H1 (cell line): ENCODE results near the gene LRTM1. TPM values are rescaled to one million over a fixed set of nuclear protein-coding genes. Genes with fewer than 3 reads are reported as not detected.

ENCODE experiments used
- CTCF ChIA-PET: fragments of 300-600 bp; sonication (Branson Sonifier 250); formaldehyde crosslinking; loops from one replicate; lab custom pipeline; 2021; ENCODE audit not compliant: partially characterized antibody; lab: Charles Lee
- POLR2A ChIA-PET: fragments of 300-600 bp; sonication (Branson Sonifier 250); formaldehyde crosslinking; loops from one replicate; lab custom pipeline; 2021; ENCODE audit warnings: inconsistent platforms; ENCODE audit not compliant: partially characterized antibody; lab: Charles Lee
- DNase-seq, 2 experiments: peaks; one replicate each; pipeline versions ENCODE4 v3.0.0 to v3.0.0-alpha.2; 2010 to 2022; ENCODE audit warnings: low spot score in 2 of 2, low read depth in 1 of 2, mixed read lengths in 1 of 2
- FAIRE-seq: peaks from 2 replicates; lab custom pipeline; 2011; peaks lifted over from hg19 to GRCh38; lab: Jason Lieb, UNC
- H2AFZ ChIP-seq: 2 replicates; pipeline ENCODE4 v1.8.1; 2012; ENCODE audit warnings: low read length, inconsistent platforms
- H2AK5ac ChIP-seq: 2 replicates; pipeline ENCODE4 v1.6.1; 2013; ENCODE audit warnings: low read depth, low read length
- H2BK120ac ChIP-seq: replicated peaks from 2 replicates; pipeline ENCODE3; 2013; ENCODE audit warnings: low read depth, low read length, inconsistent platforms
- H2BK12ac ChIP-seq: 2 replicates; pipeline ENCODE4 v1.6.1; 2013; ENCODE audit warnings: low read depth, low read length
- H2BK15ac ChIP-seq: 2 replicates; pipeline ENCODE4 v1.6.1; 2013; ENCODE audit warnings: low read length
- H2BK20ac ChIP-seq: 2 replicates; pipeline ENCODE4 v1.6.1; 2013; ENCODE audit warnings: low read length
- H2BK5ac ChIP-seq: 2 replicates; pipeline ENCODE4 v1.6.1; 2013; ENCODE audit warnings: low read depth, low read length
- H3K14ac ChIP-seq: 2 replicates; pipeline ENCODE4 v1.6.1; 2013; ENCODE audit warnings: inconsistent platforms; ENCODE audit not compliant: insufficient read length
- H3K18ac ChIP-seq: 2 replicates; pipeline ENCODE4 v1.6.1; 2013; ENCODE audit warnings: low read length; ENCODE audit errors: extremely low read depth
- H3K23ac ChIP-seq: 2 replicates; pipeline ENCODE4 v1.6.1; 2013; ENCODE audit warnings: inconsistent platforms; ENCODE audit not compliant: insufficient read length
- H3K23me2 ChIP-seq: 2 replicates; pipeline ENCODE4 v1.6.1; 2013; ENCODE audit warnings: low read depth, low read length
- H3K27ac ChIP-seq: 2 replicates; pipeline ENCODE4 v1.6.1; 2011; ENCODE audit warnings: low read depth, low read length, inconsistent platforms
- H3K27me3 ChIP-seq, 4 experiments: replicated peaks in 1 of 4; 1 replicate in 1 of 4; 2 replicates in 3 of 4; pipeline versions ENCODE4 v1.6.1 to v1.8.1; 2011 to 2013; ENCODE audit warnings: low read length in 3 of 4, mild to moderate bottlenecking in 3 of 4, inconsistent platforms in 2 of 4, mixed read lengths in 2 of 4, moderate library complexity in 1 of 4; ENCODE audit not compliant: control insufficient read depth in 3 of 4, insufficient read depth in 3 of 4; ENCODE audit errors: extremely low read depth in 1 of 4
- H3K36me3 ChIP-seq, 4 experiments: 2 replicates each; pipeline versions ENCODE4 v1.6.1 to v1.8.1; 2011 to 2013; ENCODE audit warnings: mild to moderate bottlenecking in 4 of 4, low read length in 3 of 4, moderate library complexity in 2 of 4, control low read depth in 1 of 4, inconsistent platforms in 1 of 4; ENCODE audit not compliant: insufficient read depth in 4 of 4, control insufficient read depth in 2 of 4
- H3K4ac ChIP-seq: replicated peaks from 2 replicates; pipeline ENCODE3; 2013; ENCODE audit warnings: low read length, low read depth, mixed read lengths, inconsistent platforms; ENCODE audit not compliant: insufficient read length
- H3K4me1 ChIP-seq, 4 experiments: replicated peaks in 1 of 4; 1 replicate in 1 of 4; 2 replicates in 3 of 4; pipeline versions ENCODE4 v1.6.1 to v1.8.1; 2011 to 2013; ENCODE audit warnings: low read length in 3 of 4, inconsistent platforms in 2 of 4, mixed read lengths in 1 of 4; ENCODE audit not compliant: insufficient read depth in 4 of 4, control insufficient read depth in 3 of 4
- H3K4me2 ChIP-seq, 2 experiments: 2 replicates each; pipeline versions ENCODE4 v1.6.1 to v1.8.1; 2011 to 2013; ENCODE audit warnings: low read depth in 2 of 2, low read length in 2 of 2, control low read depth in 1 of 2, inconsistent platforms in 1 of 2, mild to moderate bottlenecking in 1 of 2; ENCODE audit not compliant: insufficient read depth in 1 of 2
- H3K4me3 ChIP-seq, 4 experiments: fragments of 200-600, 300-600 bp in 1 of 4; sonication (generic), shearing (Covaris generic), sonication (Bioruptor Twin) in 1 of 4; 2 replicates each; pipeline versions ENCODE4 v1.5.1 to v1.8.1; 2011 to 2016; ENCODE audit warnings: low read length in 4 of 4, low read depth in 3 of 4, control low read depth in 2 of 4, inconsistent platforms in 2 of 4, mild to moderate bottlenecking in 2 of 4, mixed read lengths in 1 of 4, moderate library complexity in 1 of 4; ENCODE audit not compliant: insufficient read depth in 2 of 4; ENCODE audit errors: extremely low read depth in 1 of 4
- H3K56ac ChIP-seq: replicated peaks from 2 replicates; pipeline ENCODE3; 2013; ENCODE audit warnings: low read depth, mild to moderate bottlenecking, mixed read lengths, low read length, inconsistent platforms; ENCODE audit not compliant: insufficient read length
- H3K79me1 ChIP-seq: 2 replicates; pipeline ENCODE4 v1.6.1; 2013; ENCODE audit warnings: low read depth, low read length, control low read depth
- H3K79me2 ChIP-seq, 2 experiments: 2 replicates each; pipeline versions ENCODE4 v1.6.1 to v1.8.1; 2012 to 2013; ENCODE audit warnings: low read length in 2 of 2, mild to moderate bottlenecking in 2 of 2, inconsistent platforms in 1 of 2; ENCODE audit not compliant: insufficient read depth in 2 of 2, control insufficient read depth in 1 of 2
- H3K9ac ChIP-seq, 4 experiments: replicated peaks in 1 of 4; 1 replicate in 1 of 4; 2 replicates in 3 of 4; pipeline versions ENCODE4 v1.6.1 to v1.8.1; 2011 to 2013; ENCODE audit warnings: low read depth in 3 of 4, low read length in 3 of 4, control low read depth in 2 of 4, mild to moderate bottlenecking in 2 of 4, moderate library complexity in 2 of 4, inconsistent platforms in 1 of 4; ENCODE audit errors: extremely low read depth in 1 of 4
- H3K9me3 ChIP-seq, 2 experiments: 2 replicates each; pipeline versions ENCODE4 v1.6.1 to v1.8.1; 2012 to 2013; ENCODE audit warnings: mild to moderate bottlenecking in 2 of 2, moderate library complexity in 2 of 2, control low read depth in 1 of 2, inconsistent platforms in 1 of 2, low read depth in 1 of 2, low read length in 1 of 2, mixed read lengths in 1 of 2; ENCODE audit not compliant: insufficient read depth in 2 of 2
- H4K20me1 ChIP-seq, 2 experiments: replicated peaks in 1 of 2; 2 replicates each; pipeline versions ENCODE3 to v1.8.1; 2011 to 2013; ENCODE audit warnings: inconsistent platforms in 2 of 2, low read length in 2 of 2, mild to moderate bottlenecking in 1 of 2; ENCODE audit not compliant: insufficient read depth in 2 of 2, control insufficient read depth in 1 of 2
- H4K5ac ChIP-seq: 2 replicates; pipeline ENCODE4 v1.6.1; 2013; ENCODE audit warnings: low read length, low read depth, mixed read lengths, inconsistent platforms; ENCODE audit not compliant: insufficient read length
- H4K8ac ChIP-seq: 2 replicates; pipeline ENCODE4 v1.8.0; 2013; ENCODE audit warnings: mild to moderate bottlenecking, moderate library complexity, low read length, inconsistent platforms; ENCODE audit not compliant: insufficient read depth; ENCODE audit errors: extremely low read depth
- H4K91ac ChIP-seq: replicated peaks from 2 replicates; pipeline ENCODE3; 2013; ENCODE audit warnings: low read length, mixed read lengths, inconsistent platforms; ENCODE audit not compliant: insufficient read length
- EP300 ChIP-seq, 2 experiments: IDR thresholded peaks; 1 replicate in 1 of 2; 2 replicates in 1 of 2; pipeline ENCODE4 v1.6.1; 2011 to 2012; ENCODE audit warnings: low read depth in 2 of 2, low read length in 2 of 2, mild to moderate bottlenecking in 2 of 2, borderline replicate concordance in 1 of 2, inconsistent platforms in 1 of 2, moderate library complexity in 1 of 2
- PHF8 ChIP-seq: fragments of 200-600 bp; sonication (generic); conservative IDR thresholded peaks from 2 replicates; pipeline ENCODE4 v1.7.1; 2012; ENCODE audit warnings: low read depth, mild to moderate bottlenecking, inconsistent platforms, low read length, moderate library complexity
- POU5F1 ChIP-seq: IDR thresholded peaks from 2 replicates; pipeline ENCODE4 v1.6.1; 2011; ENCODE audit warnings: low read depth, mild to moderate bottlenecking, low read length, moderate library complexity
- SIX5 ChIP-seq: IDR thresholded peaks from 2 replicates; pipeline ENCODE4 v1.6.1; 2011; ENCODE audit warnings: mild to moderate bottlenecking, low read depth, low read length
- SUZ12 ChIP-seq: fragments of 200-600 bp; sonication (generic); IDR thresholded peaks from 2 replicates; pipeline ENCODE4 v1.6.1; 2012; ENCODE audit warnings: mild to moderate bottlenecking, inconsistent platforms, low read length, moderate library complexity, mixed read lengths
- TBP ChIP-seq: IDR thresholded peaks from 2 replicates; pipeline ENCODE4 v1.6.1; 2011; ENCODE audit warnings: low read depth, low read length, improper control_type of control experiment
- TCF12 ChIP-seq: IDR thresholded peaks from 2 replicates; pipeline ENCODE4 v1.6.1; 2011; ENCODE audit warnings: low read depth, mild to moderate bottlenecking, low read length
- TEAD4 ChIP-seq: IDR thresholded peaks from 2 replicates; pipeline ENCODE4 v1.6.1; 2012; ENCODE audit warnings: low read depth, low read length, inconsistent platforms, mixed read lengths
- WGBS, 2 experiments: shearing (Covaris generic) in 1 of 2; methylation state at CpG; one replicate each; pipeline versions ENCODE4 v1.1.6 to v1.1.7; 2013 to 2015; ENCODE audit warnings: low lambda C conversion rate in 2 of 2, mixed read lengths in 2 of 2, inconsistent platforms in 1 of 2, low coverage in 1 of 2, missing lambda C conversion rate in 1 of 2; ENCODE audit not compliant: insufficient replicate concordance in 2 of 2, insufficient coverage in 1 of 2, insufficient read length in 1 of 2; ENCODE audit errors: extremely low coverage in 1 of 2, missing lambda C conversion rate in 1 of 2; 5-methylcytosine and 5-hydroxymethylcytosine counted together
- polyA plus RNA-seq, 7 experiments: library from polyadenylated mRNA; depleted of rRNA in 3 of 7; stranded (reverse) in 5 of 7; unstranded in 2 of 7; fragments of >200 nt in 5 of 7; fragments of 200-250 nt in 2 of 7; gene quantifications; 1 replicate in 5 of 7; 2 replicates in 1 of 7; 4 replicates in 1 of 7; pipeline versions ENCODE4 v1.2.1 to v1.2.3, GENCODE V29; 2011 to 2013; ENCODE audit warnings: missing spikeins in 2 of 7, mixed read lengths in 2 of 7
- total RNA-seq: library from RNA; stranded (reverse); fragmentation: NEBNext Ultra II Directional; extraction: Animal tissue kit (Norgen Biotek cat#: 25700); gene quantifications from 2 replicates; pipeline ENCODE4 v1.2.1, GENCODE V29; 2021

LRTM1 gene
- total and polyA plus RNA-seq, 2 of the 8 experiments (the other 6 are each of a cell fraction or from before 2014, with no cell fraction given) = not detected

DNA sequence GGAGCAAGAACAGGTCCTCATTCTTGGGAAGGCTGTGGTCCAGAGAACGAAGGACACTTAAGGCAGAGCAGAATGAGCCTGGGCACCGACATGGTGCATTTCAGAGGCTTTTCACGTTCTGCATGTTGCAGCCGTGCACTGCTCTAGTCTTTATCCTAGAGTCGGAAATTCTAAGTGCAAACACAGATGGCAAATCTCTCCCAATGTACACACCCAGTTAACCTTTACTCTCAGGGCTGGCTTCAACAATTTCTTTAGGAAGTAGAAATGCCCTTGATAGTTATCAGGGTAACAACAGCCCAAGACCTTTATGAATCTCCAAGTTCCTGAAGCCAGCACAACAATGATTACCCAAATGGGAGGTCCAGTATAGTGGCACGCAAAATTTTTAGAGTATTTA, 39.1 kb upstream of the LRTM1 start:
- no peak overlapping the region for H3K14ac ChIP-seq
- no peak overlapping the region for H3K56ac ChIP-seq
- H3K27me3 ChIP-seq = no peaks in the 10 kb centered on the region
- DNase-seq = no peak
- no peak overlapping the region for H3K23ac ChIP-seq
- no peak overlapping the region for H2AK5ac ChIP-seq
- H3K18ac ChIP-seq = no peak overlapping the region
- H3K4me2 ChIP-seq = no peak overlapping the region
- no peak overlapping the region for H4K5ac ChIP-seq
- no peak overlapping the region for H2BK15ac ChIP-seq
- H4K20me1 ChIP-seq = no peaks in the 10 kb centered on the region
- no peak overlapping the region for H3K27ac ChIP-seq
- no peak for TF ChIP-seq SIX5
- no peak for TF ChIP-seq TCF12
- TF ChIP-seq POU5F1 = no peak
- no peak for TF ChIP-seq SUZ12
- TF ChIP-seq EP300 (IDR thresholded peaks at IDR 0.05; ENCODE audit: borderline replicate concordance in 1 of 2, low read depth in 2 of 2, low read length in 2 of 2) = no peak
- TF ChIP-seq TBP = no peak
- TF ChIP-seq TEAD4 = no peak
- no peak for TF ChIP-seq PHF8
- no peaks in the 10 kb centered on the region for H3K9me3 ChIP-seq
- no peaks in the 10 kb centered on the region for H3K36me3 ChIP-seq
- FAIRE-seq = no peak
- no peak overlapping the region for H2AFZ ChIP-seq
- no peak overlapping the region for H3K9ac ChIP-seq
- no peak overlapping the region for H4K91ac ChIP-seq
- no peaks in the 10 kb centered on the region for H3K79me1 ChIP-seq
- peaks cover 0 to 4% (median 2%) of the 10 kb centered on the region in 4 experiments; a peak in 2 of 7 replicates for H3K4me1 ChIP-seq
- no peak overlapping the region for H2BK12ac ChIP-seq
- no peak overlapping the region for H2BK120ac ChIP-seq
- no peak overlapping the region for H2BK20ac ChIP-seq
- no peaks in the 10 kb centered on the region; the same call in 1 of the 2 replicates for H3K23me2 ChIP-seq
- H3K79me2 ChIP-seq = no peaks in the 10 kb centered on the region
- ChIA-PET CTCF (no interaction called here), POLR2A (no interaction called here)
- 97% methylated on average over 6 of the region's 6 CpGs; no CpG with 5 or more reads in 1 of the 2 experiments for WGBS, 2 experiments
- H3K4ac ChIP-seq = no peak overlapping the region
- no peak overlapping the region for H4K8ac ChIP-seq
- no peak overlapping the region for H2BK5ac ChIP-seq
- no peak overlapping the region for H3K4me3 ChIP-seq
